Hematopoietic multipotent progenitor cell treated with erythropoietin and hydrocortisone succinate and interleukin-3 and kit ligand, for 8 days (in vitro differentiated cells): ENCODE results near the gene HPCAL4.

Source experiments
- DNase-seq: peaks from one replicate; pipeline ENCODE4 v3.0.0-alpha.2; 2015

The HPCAL4 gene

DNA sequence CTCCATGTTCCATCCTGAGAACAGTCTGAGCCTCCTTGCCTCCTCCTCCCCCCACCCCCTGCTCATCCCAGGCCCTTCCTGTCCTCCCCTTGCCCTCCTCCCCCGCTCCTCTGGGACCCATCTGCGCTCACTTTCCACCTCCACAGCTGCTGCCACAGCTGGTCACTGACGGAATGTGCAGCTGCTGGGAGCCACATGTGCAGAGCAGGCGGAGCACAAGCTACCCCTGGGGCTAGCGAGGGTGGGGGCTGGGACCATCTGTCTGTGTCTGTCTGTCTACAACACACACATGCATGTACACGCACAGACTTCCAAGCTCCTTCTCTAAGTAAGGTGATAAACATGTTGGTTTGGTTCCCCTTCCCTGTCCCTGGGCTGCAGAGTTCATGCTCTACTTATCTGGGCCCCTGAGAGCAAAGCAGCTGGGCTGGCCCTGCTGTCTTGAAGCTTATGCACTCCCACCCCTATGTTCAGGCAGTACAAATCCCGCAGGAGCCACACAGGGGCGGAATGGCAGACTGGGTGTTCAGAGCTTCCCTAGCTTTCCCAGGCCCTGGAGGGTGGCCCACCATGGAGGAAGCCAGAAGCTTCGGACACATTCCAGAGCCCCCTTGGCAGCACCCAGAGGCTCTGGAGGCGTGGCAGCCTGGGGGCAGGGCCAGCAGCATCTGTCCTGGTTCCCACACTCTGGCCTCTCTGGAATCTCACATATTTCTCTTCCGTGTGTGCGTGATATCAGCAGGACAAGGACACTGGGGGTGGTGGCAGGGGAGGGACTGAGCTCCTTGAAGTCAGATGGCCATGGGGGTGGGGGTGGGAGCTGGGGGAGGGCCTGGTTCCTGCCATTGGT, 44.8 kb downstream of the HPCAL4 start:
- no peak for DNase-seq

DNA sequence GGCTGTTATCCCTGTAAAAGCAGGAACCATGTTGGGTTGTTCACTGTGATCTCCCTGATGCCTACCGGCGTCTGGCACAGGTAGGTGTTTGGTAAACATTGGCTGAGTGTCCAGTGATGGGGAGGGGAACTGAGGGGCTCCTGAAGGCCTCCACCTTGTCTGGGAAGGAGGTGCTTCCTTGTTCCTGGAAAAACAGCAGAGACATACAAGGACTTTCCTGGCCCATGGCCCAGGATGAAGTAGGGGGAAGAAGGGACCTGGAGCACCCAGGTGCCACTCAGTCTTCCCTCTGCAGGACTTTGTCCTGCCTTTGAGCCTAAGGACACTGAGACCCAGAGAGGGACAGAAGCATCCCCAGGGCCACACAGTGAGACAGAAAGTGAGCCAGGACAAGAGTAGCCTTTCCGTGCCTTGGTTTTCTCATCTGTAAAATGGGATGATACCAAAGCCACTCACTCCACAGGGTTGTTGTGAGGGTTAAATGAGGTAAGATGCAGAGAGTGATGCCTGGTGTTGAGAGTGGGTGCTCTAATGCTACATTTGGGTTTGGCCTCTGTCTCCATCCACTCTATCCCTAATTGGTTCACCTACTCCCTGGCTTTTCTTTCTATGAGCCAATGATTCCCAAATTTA, 45.7 kb downstream of the HPCAL4 start:
- DNase-seq = no peak

DNA sequence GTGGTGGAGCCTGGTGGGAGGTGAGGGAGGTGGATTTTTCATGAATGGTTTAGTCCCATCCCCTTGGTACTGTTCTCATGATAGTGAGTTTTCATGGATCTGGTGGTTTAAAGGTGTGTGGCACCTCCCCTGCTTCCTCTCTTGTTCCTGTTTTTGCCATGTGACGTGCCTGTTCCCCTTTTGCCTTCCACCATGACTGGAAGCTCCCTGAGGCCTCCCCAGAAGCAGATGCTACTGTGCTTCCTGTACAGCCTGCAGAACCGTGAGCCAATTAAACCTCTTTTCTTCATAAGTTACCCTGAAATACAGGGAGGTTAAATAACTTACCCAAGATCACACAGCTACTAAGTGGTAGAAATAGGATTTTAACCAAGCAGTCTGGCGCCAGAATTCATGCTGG, 47.5 kb downstream of the HPCAL4 start:
- DNase-seq = no peak

DNA sequence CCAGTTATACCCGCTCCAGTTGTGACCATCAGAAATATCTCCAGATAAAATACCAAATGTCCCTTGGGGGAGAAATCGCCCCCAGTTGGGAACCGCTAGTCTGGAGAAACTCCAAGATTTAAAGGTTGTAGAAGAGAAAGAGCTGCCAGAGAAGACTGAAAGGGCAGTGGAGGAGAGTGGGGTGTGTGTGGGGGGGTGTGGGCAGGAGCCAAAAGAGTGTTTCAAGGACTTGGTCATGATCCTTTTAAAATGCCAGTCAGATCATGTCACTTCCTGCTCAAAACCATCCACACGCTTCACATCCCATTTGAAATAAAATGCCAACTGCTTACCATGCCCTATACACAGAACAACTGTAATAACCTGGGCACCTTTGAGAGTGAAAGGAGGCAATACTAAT, 48.4 kb downstream of the HPCAL4 start:
- no peak for DNase-seq

DNA sequence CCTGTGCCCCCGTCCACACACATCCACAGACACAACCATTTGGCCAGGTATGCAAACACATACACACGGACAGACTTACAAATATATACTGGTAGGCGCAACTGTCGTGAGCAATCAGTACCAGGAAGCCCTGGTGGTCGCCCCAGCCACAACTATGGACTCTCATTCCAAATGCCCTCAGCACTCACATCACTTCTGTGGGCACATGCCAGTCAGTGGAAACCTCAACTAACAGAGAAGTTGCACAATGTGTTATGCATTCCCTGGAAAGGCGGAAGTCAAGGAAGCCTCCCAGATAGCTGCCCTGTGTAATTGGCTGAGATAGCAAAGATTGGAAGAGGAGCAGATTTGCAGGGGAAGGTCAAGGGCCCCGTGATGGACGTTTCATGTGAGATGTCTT, 50.4 kb downstream of the HPCAL4 start:
- DNase-seq = no peak

DNA sequence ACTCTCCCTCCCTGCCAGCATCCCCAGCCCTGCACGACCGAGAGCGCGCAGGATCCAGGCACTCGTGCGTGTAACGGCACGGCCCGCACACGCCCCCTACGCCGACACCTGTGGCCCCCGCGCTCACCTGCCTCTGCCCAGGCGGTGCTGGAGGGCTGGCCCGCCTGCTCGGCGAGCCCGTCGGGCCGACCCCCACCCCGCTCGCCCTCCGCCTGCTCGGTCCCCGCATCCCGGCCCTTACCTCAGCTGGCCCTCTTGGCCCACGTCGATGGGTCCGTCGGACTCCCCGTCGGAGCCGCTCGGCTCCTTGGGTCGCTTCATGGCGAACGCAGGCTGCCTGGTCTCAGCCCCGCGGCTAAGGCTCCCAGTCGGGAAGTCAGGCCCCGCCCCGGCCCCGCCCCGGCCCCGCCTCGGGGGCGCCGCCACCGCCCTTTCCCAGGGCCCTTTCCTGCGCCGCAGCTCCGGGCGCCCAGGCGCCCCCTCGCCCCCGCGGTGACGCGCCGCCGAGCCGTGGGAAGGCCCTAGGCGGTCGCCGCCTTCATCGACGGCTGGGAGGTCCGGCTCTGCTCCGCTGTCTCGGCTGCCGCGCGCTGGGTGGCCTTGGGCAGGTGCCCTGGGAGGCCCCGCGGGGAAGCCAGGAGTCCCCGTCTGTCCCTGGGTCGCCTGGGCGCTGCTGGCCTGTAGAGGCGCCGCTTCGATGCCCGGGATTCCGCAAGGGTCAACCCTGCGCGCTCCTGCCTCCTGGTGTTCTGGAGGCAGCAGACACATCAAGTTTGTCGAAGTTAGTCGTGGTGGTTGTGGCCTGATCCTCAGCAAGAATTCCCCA, 51.7 kb downstream of the HPCAL4 start, which contains the start of gene HEYL:
TSS of gene HEYL (minus strand) at position 339 of the 826 bp plus-strand sequence. CDS start at position 321, 18 bp downstream.
- DNase-seq = peak; percentile 48

DNA sequence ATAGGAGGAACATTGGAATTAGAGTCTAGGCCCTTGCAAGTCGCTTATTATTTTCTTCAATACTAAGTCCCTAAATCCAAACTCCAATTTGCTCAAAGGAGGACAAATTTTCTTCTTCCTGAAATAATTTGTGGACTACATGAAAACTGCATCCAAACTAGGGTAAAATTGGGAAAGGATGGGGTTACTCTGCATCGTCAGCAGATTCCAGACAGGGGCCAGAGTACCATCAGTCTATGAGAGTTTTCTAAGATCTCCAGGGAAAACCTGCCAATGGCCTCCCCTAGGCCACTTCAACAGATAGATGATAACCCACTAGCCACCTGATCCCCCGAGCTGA, 52.3 kb downstream of the HPCAL4 start:
- DNase-seq = no peak

DNA sequence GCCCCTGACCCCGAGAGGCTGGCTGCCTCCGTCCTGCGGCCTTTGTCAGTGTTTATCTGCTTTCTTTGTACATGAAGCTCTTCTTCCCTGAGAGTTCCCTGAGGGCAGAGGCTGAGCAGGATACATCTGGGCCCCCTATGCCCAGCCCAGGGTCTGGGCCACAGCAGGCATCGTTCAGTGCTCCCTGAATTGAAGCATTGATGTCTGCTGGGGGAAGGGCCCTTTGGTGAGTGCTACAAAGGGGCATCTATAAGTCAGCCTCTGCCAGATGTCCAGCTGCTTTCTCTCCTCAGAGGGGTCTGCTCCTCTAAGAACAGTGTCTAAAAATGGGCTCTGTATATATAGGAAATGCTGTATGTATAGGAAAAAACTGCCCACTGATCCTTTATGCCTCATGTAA, 53.9 kb downstream of the HPCAL4 start:
- no peak for DNase-seq

DNA sequence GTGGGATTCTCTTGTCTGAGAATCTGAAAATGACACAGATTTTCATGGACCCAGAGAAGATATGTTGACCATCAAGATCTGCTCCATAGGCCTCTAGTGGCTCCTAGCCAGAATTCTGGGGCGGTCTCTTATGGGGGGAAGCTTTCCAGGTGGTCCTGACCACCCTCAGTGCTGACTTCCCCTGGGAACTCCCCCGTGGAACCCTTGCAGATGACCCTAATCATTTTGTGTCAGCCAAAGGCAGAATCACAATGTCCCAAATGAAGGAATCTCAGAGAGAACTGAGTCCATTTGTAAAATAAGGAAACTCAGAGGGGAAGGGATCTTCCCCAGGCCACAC, 55.4 kb downstream of the HPCAL4 start:
- DNase-seq = no peak

DNA sequence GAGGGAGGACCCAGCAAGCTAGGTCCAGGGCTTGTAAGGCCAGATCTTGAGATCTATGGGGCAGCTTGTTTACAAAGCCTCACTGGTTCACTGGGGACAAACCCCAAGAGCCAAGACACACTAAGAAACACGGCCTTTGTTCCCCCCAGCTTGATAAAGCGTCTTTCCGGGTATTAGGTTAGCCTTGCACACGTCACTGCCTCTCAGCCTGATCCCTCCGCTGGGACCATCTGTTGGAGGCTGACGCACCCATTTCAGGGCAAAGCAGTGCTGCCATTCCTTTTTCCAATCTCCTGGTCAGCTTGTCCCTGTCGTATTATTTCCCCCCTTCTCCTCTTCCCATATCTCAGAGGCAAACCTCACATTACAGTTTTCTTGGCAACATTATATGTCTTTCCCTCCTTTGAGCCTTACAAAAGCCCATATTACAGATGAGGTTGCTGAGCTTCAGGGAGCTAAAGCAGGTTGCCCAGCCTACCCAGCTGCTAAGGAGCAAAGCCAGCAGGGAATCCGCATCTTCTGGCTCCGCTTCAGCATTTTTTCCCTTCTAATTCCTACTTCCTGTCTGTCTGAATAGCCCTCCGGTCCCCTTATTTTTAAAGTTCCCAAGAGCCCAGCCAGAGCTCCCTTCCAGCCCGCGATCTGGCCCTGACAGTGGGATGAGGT, 55.9 kb downstream of the HPCAL4 start:
- no peak for DNase-seq

DNA sequence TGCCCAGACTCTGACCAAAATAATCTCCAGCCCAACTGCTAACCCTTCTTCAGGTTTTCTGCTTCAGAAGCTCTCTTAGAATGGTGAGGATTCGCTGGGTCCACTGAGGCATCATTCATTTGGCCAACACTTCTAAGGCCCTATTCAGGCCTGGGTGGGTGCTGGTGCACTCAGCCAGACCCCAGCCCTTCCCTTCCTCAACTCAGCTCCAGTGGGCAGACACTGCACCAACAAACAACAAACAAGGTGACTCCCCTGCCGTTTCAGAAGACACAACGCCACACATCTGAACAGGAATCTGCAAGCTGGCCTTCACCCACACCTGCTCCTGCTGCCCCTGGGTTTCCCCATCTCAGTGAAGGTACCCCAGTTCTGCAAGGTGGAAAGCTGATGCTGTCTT, 57.8 kb downstream of the HPCAL4 start:
- no peak for DNase-seq

DNA sequence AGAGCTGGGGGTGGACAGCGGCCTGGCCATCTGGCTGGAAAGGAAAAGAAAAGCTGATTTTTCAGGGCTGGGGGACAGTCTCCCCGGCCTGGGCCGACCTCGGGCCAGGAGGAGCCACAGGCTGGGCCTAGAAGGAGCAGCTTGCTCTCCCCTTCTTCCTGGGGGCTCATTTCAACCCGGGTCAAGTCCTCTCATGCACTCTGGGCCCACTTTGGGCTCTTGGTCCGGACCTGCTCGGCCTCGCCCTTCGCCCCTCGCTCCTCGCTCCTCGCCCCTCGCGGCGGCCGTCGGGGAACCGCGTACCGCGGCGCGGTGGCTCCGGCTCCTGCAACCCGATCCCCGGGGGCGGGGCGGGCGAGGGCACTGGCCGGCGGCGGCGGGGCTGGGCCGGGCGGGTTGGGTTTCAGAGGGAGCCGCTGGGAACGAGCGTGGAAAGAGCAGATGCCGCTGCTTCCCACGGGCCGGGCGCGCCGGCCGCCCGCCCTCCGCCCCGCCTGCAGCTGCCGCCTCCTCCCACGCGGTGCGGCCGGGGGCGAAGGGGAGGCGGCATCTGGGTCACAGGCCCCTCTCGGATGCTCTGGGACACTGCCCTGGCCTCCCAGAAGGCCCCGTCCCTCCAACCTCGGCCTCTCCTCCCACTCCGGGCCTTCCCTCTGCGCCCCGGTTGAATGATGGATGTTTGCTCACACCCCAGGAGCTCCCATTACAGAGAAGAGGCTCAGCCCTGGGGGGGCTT, 58.4 kb downstream of the HPCAL4 start:
- DNase-seq = no peak

DNA sequence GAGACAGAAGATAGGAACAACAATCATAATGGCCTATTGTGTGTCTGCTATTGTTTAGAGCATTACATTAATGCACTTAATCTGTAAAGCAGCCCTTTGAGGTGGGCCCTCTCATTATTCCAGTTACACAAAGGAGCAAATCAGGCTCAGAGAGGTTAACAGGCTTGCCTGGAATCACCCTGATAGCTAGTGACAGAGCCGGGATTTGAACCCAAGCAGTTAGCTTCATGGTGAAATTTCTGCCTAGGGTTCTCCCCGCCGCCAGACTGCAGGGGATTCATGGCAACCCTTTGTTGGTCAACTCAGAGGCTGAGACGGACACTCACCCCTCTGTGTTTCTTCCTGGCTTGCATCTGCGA, 58.9 kb downstream of the HPCAL4 start:
- no peak for DNase-seq

DNA sequence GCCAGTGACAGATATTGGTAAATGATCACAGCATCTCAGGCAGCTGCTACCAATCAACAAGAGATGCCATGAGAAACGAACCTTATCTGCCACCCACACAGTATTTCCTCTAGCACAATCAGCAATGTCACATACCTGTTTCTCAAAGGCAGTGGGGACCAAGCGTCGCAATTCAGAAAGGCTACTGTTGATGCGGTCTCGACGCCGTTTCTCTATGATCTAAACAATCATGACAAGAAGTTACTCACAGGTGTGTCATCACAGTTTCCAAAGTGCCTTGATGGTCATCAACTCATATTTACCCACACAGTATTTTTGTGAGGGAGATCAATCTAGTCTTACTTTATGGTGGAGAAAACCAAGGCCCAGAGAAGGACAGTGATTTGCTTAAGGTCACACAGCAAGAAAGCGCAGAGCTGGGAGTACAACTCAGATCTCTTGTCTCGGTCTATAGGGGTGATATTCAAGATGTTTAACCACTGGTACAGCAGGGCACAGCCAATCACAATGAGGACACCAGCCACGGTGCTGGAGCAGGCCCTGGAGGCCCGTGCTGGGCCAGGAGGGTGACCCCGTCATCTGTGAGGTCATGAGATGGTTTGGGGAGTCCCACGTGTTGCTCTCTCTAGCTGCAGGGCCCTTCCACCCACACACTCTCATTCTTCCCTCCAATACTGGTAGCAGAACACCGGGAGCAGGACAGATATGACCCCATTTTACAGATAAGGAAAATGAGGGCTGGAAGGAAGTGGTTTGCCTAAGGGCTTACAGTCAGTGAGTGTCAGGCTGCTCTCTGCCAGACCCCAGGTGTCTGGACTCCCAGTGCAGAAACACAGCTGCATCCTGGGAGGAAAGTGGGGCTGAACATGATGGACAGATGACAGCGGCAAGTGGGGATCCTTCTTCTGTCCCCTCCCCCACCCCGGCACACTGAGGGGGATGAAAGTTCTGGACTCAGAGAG, 59.6 kb downstream of the HPCAL4 start:
- peak; percentile 29 for DNase-seq

DNA sequence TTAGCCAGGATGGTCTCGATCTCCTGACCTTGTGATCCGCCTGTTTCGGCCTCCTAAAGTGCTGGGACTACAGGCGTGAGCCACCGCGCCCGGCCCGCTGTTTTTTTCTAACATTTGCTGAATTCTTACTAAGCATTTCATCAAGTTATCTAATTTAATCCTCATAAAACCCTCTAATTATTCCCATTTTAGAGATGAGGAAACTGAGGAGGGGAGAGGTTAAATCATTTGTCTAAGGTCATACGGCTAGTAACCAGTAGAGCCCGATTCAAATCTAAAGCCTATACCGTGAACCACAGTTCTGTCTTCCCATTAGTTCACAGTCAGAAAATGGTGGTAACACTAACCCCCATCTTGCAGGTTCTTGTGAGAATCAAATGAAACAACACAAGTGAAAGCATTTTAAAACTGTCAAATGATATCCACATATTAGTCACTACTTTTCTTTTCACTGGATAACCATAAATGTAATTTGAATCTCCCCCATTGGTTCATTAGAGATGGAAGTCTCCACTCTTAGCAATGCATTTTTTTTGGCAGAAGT, 62.4 kb downstream of the HPCAL4 start:
- no peak for DNase-seq
